ENCODE results near the gene RNF144A. TPM values are rescaled to one million over a fixed set of nuclear protein-coding genes. Genes with fewer than 3 reads are reported as not detected.

The RNF144A gene
- total RNA-seq, 1 donor from 2014 or later = 0.26 TPM

- no peak for FAIRE-seq
- no peak for TF ChIP-seq CTCF (IDR thresholded peaks at IDR 0.05; ENCODE audit: insufficient read depth, low read length, severe bottlenecking)
- Histone ChIP-seq H3K27me3 (ENCODE audit: control insufficient read depth, insufficient read depth, low read length) (no peaks in the 10 kb centered on the region), H3K4me3 (ENCODE audit: low read depth, low read length) (no peak overlapping the region), H3K36me3 (ENCODE audit: control insufficient read depth, insufficient read depth, low read length) (no peaks in the 10 kb centered on the region)
- no peak for DNase-seq (ENCODE audit: low read depth)
Measured at GRCh38 chr2:7089284-7089683, 172.1 kb downstream of the RNF144A start.

- DNase-seq (ENCODE audit: low read depth) = no peak
Measured at GRCh38 chr2:7089898-7090510, 172.8 kb downstream of the RNF144A start.

DNA sequence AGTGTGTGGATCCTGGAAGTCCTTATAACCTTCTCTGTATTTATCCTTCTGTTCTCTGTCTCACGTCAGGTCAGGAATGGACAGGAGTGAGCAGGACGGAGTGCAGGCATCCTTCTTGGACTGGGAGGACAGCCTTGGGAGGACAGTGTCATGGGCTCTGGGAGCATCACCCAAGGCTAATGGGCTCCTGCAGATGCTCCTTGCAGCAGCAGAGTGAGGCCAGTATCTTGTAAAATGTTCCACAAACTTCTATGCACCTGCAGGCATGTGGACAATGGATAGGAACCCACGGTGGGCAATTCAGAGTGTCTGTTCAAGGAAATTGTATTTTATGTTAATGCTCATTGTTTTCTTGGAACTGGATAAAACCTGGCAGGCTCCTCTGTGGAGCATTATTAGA is 176.2 kb downstream of the RNF144A start:
- FAIRE-seq = no peak
- no peaks in the 10 kb centered on the region for H3K27me3 ChIP-seq (ENCODE audit: control insufficient read depth, insufficient read depth, low read length)

More at GRCh38 chr2:7089898-7090510, 172.8 kb downstream of the RNF144A start:
- Histone ChIP-seq H3K4me3 (ENCODE audit: low read depth, low read length) (no peak overlapping the region), H3K36me3 (ENCODE audit: control insufficient read depth, insufficient read depth, low read length) (no peaks in the 10 kb centered on the region), H3K27me3 (ENCODE audit: control insufficient read depth, insufficient read depth, low read length) (no peaks in the 10 kb centered on the region)
- FAIRE-seq = no peak
- no peak for TF ChIP-seq CTCF (IDR thresholded peaks at IDR 0.05; ENCODE audit: insufficient read depth, low read length, severe bottlenecking)

More for the DNA sequence above, 176.2 kb downstream of the RNF144A start:
- TF ChIP-seq CTCF (IDR thresholded peaks at IDR 0.05; ENCODE audit: insufficient read depth, low read length, severe bottlenecking) = no peak
- no peak for DNase-seq (ENCODE audit: low read depth)
- H3K4me3 ChIP-seq (ENCODE audit: low read depth, low read length) = no peak overlapping the region
- H3K36me3 ChIP-seq (ENCODE audit: control insufficient read depth, insufficient read depth, low read length) = no peaks in the 10 kb centered on the region

Other genes starting within 250 kb of the RNF144A start
- under 0.01 and 0.26 TPM in 2 replicates for gene CMPK2, start 51.5 kb upstream of the RNF144A start, total RNA-seq
- gene RSAD2, start 39.6 kb upstream of the RNF144A start, total RNA-seq = 0.51 and 0.53 TPM in 2 replicates